ENCODE measurements around the gene KIAA1217. TPM values are rescaled to one million over a fixed set of nuclear protein-coding genes. Genes with fewer than 3 reads are reported as not detected.

Gene KIAA1217
- polyA plus RNA-seq, 2 of the 4 experiments (the other 2 are of a cell fraction), result 1.5 to 2.7 TPM

DNA sequence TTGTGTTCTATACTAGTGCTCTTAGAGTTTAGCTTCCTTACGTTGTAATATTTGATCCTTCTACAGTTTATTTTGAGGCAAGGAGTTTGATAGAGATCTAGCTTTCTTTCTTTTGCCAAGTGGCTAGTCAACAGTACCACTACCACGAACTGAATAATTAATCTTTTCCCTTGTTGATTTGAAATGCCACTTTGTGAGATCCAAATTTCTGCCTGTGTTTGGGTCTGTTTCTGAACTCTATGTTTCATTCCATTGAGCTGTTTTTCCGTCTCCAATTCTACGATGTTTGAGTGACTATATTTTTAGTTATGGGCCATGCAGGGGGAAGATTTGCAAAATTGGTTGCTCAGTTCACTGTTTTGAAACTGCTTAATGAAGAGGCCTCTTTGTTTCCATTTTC is 134.7 kb downstream of the KIAA1217 start:
- H3K4me2 ChIP-seq, result no peak overlapping the region
- ATAC-seq (no peak), DNase-seq (ENCODE audit: low read depth in 1 of 2, low spot score in 1 of 2) (no peak), FAIRE-seq (no peak)
- ChIA-PET CTCF (interaction anchor here (1.0 to 1.5 kb wide), 2 partner anchors 16 to 175 kb away, joined by 3 to 4 read pairs; no protein-coding TSS in a partner anchor), POLR2A (no interaction called here)
- 44% methylated on average over 4 of the region's 4 CpGs for WGBS (ENCODE audit: missing lambda C conversion rate)
- H3K4me3 ChIP-seq, result no peak overlapping the region
- H3K27ac ChIP-seq, result no peak overlapping the region
- TF ChIP-seq POLR2A (IDR thresholded peaks at IDR 0.05; ENCODE audit: low read length) (no peak), EHF (CRISPR knock-in tag; IDR thresholded peaks at IDR 0.05) (no peak), SREBF2 (IDR thresholded peaks at IDR 0.05) (no peak), FOSB (CRISPR knock-in tag; IDR thresholded peaks at IDR 0.05) (no peak), PBX3 (IDR thresholded peaks at IDR 0.05) (no peak), TFCP2L1 (CRISPR knock-in tag; IDR thresholded peaks at IDR 0.05) (no peak)
- TF ChIP-seq, protein P1, sequence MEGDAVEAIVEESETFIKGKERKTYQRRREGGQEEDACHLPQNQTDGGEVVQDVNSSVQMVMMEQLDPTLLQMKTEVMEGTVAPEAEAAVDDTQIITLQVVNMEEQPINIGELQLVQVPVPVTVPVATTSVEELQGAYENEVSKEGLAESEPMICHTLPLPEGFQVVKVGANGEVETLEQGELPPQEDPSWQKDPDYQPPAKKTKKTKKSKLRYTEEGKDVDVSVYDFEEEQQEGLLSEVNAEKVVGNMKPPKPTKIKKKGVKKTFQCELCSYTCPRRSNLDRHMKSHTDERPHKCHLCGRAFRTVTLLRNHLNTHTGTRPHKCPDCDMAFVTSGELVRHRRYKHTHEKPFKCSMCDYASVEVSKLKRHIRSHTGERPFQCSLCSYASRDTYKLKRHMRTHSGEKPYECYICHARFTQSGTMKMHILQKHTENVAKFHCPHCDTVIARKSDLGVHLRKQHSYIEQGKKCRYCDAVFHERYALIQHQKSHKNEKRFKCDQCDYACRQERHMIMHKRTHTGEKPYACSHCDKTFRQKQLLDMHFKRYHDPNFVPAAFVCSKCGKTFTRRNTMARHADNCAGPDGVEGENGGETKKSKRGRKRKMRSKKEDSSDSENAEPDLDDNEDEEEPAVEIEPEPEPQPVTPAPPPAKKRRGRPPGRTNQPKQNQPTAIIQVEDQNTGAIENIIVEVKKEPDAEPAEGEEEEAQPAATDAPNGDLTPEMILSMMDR (IDR thresholded peaks at IDR 0.05), result no peak
- TF ChIP-seq, protein P2, sequence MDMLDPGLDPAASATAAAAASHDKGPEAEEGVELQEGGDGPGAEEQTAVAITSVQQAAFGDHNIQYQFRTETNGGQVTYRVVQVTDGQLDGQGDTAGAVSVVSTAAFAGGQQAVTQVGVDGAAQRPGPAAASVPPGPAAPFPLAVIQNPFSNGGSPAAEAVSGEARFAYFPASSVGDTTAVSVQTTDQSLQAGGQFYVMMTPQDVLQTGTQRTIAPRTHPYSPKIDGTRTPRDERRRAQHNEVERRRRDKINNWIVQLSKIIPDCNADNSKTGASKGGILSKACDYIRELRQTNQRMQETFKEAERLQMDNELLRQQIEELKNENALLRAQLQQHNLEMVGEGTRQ (IDR thresholded peaks at IDR 0.05), result no peak
- no peaks in the 10 kb centered on the region for H3K9me3 ChIP-seq
- H3K4me1 ChIP-seq, result no peaks in the 10 kb centered on the region

DNA sequence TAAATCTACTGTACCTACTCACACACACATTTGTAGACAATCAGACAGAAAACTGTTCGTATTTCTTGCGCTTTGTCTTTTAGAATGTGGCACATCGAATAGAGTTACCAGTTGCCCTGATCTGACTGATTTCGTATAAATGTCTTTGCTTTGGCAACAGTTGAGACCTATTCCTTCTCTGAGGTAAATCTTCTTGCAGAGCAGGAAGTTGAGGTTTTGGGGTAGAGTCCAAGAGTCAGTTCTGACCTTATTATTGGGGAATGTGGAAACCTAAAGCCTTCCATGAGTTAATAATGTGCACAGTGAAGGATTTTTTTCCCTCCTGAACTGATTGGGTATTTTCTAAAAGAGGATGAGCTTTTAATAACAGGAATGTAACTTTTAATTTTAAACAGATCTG is 135.3 kb downstream of the KIAA1217 start:
- Histone ChIP-seq H3K4me2 (no peak overlapping the region), H3K4me3 (no peak overlapping the region), H3K27ac (no peak overlapping the region), H3K9me3 (no peaks in the 10 kb centered on the region), H3K4me1 (no peaks in the 10 kb centered on the region)
- FAIRE-seq (no peak), ATAC-seq (no peak), DNase-seq (ENCODE audit: low read depth in 1 of 2, low spot score in 1 of 2) (no peak)
- 65% methylated on average over 4 of the region's 4 CpGs for WGBS (ENCODE audit: missing lambda C conversion rate)
- ChIA-PET POLR2A (no interaction called here), CTCF (interaction anchor here (1.0 to 1.5 kb wide), 2 partner anchors 16 to 174 kb away, joined by 3 to 4 read pairs; no protein-coding TSS in a partner anchor)
- TF ChIP-seq, protein P1 (IDR thresholded peaks at IDR 0.05), result no peak
- TF ChIP-seq NPAS2 (CRISPR knock-in tag; IDR thresholded peaks at IDR 0.05; ENCODE audit: borderline replicate concordance) (no peak), POLR2AphosphoS2 (conservative IDR thresholded peaks at IDR 0.05; ENCODE audit: low read length) (no peak), EP300 (IDR thresholded peaks at IDR 0.05) (no peak), JUN (IDR thresholded peaks at IDR 0.05) (no peak), HOXA7 (CRISPR knock-in tag; IDR thresholded peaks at IDR 0.05) (no peak), E2F6 (IDR thresholded peaks at IDR 0.05; ENCODE audit: borderline replicate concordance, low read depth) (no peak), ZC3H11A (IDR thresholded peaks at IDR 0.05) (no peak), CHD4 (IDR thresholded peaks at IDR 0.05; ENCODE audit: borderline replicate concordance) (no peak), MAX (IDR thresholded peaks at IDR 0.05) (no peak), HOXB13 (CRISPR knock-in tag; IDR thresholded peaks at IDR 0.05; ENCODE audit: low read depth) (no peak), CBX2 (IDR thresholded peaks at IDR 0.05; ENCODE audit: borderline replicate concordance, low read depth) (no peak)
